ENCODE results near the gene DQX1.

The DQX1 gene

GRCh38 chr2:74530239-74531187 is 4.5 kb upstream of the DQX1 start:
- peak; percentile 42 for DNase-seq (ENCODE audit: low spot score)

DNA sequence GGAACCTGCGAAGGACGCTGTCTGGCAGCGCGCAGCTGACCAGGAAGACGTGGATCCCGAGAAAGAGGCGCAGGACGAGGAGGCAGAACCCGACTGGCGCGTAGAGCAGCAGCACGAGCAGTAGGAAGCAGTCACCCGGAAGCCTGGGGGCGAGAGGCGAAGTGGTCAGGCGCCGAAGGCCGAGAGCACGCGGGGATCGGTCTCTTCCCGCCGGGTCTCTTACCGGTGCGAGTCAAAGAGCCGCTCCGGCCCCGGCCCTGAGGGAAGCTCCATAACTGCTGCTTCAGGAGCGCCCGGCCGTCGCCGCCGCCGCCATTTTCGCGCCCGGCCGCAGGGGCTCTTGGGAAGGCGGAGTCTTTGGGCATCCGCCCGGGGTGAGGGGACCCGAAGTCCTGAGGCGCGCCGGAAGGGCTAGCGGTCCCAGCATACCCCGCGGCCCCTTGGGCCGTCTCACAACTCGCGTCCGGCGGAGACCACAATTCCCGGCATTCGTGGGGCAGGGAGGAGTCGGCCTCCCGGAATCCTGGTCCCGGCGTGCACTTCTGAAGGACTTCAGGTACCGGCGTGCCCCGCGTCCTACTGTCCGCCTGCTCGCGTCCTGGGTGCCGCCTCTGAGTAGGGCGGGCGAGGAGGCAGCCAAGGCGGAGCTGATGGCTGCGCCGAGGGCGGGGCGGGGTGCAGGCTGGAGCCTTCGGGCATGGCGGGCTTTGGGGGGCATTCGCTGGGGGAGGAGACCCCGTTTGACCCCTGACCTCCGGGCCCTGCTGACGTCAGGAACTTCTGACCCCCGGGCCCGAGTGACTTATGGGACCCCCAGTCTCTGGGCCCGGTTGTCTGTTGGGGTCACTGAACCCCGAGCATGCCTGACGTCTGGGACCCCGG is 3.6 kb upstream of the DQX1 start, which contains the start of the genes AUP1 and HTRA2:
Gene AUP1 (minus strand): TSS at position 350 of the 882 bp plus-strand sequence. CDS start 77 bp downstream, at position 273.
Gene HTRA2 (plus strand): TSS at position 577 of the 882 bp plus-strand sequence. CDS start 74 bp downstream, at position 651.
- DNase-seq (ENCODE audit: low spot score) = peak; percentile 95

DNA sequence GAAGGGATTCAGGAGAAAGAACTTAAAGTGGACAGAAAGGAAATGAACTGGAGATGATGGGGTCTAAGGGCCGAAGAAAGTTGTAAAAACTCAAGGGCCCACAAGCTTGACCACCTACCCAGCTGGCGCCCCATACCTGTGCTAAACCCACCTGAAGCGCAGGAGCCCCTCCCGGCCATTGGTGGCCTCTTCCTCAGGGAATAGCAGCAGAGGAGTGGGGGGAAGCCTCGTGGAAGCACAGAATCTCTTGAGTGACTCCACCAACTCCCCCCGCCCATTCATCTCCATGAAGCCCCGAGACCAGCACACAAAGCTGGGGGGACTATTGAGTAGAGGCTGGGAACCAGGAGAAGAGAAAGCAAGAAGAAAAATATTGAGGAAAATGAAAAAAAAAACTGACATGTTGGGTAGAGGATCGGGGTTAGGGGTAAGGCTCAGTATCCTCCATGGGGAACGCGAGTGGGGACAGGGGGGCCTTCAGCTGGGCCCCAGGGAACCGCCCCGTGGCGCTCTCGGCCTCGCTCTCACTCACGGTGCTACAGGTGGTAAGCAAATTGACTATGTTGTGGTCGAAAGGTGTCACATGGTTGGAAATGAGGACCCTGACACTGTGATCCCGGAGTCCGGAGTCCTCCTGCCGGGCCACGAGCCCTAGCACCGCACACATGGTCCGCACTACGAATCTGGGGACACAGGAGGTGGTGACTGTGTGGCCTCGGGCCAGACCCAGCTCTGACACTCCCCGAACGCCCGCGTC is 2.7 kb upstream of the DQX1 start:
- no peak for DNase-seq (ENCODE audit: low spot score)

GRCh38 chr2:74527741-74528140 is 1.7 kb upstream of the DQX1 start:
- DNase-seq (ENCODE audit: low spot score) = no peak

DNA sequence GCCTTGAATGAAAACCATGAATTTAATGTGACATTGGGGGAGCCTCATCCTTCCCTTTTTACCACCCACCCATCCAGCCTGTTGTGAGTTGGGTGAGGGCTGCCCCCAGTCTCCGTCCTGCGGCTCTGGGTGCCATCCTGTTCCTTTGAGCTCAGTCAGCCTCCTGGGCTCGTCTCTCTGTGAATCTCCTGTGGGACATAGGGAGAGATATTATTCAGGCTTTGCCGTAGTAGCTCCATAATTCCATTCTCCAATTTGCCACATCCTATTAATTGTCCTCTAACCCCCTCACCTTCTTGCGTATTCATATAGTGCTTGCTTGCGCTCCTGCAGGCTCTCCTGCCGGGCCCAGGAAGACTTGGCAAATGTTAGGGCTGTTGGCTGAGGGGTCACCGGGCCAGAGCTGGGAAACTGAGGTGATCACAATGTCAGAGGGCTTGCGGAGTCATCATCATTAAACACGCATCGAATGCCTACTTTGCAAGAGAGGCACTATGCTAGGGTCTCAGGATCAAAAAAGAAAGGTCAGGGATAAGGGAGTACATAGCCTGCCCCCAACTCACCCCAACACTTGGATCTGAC is 709 bp upstream of the DQX1 start:
- DNase-seq (ENCODE audit: low spot score) = no peak

DNA sequence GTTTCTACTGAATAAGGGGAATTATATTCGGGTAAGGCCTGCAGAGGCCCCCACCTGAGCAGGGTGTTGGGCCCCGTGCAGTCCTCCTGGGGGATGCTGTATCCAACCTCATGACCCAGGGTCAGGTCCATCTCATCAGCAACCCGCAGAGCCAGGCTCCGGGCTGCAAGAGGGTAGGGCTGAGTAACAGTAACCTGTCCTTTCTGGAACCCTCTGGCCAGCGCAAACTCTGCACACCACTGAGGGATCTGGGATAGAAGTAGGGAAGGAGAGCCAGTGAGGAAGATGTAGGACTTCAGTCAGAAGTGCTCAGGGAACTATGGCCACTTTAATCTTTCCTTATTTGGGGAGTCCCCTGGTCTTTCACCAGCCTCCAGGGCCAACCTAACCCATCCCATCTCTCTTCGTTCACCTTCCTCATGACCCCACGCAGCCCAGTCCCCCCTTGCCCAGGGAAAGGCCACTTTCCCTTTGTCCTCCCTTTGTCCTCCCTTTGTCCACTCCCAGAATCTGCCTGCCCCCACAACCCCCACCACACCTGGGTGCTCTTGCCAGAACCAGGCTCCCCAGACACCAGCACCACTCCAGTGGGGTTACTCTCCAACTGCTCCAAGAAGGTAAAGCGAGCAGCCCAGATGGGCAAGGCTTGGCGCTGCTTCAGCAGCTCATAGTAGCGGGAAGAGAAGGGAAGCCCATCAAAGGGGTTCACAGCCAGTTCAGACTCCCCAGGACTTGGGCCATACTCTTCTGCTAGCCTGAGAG is 895 bp downstream of the DQX1 start:
- DNase-seq (ENCODE audit: low spot score) = no peak

GRCh38 chr2:74524005-74524404 is 2.0 kb downstream of the DQX1 start:
- DNase-seq (ENCODE audit: low spot score) = no peak

GRCh38 chr2:74522516-74522915 is 3.5 kb downstream of the DQX1 start:
- DNase-seq (ENCODE audit: low spot score) = no peak

GRCh38 chr2:74516650-74517049 is 9.4 kb downstream of the DQX1 start:
- DNase-seq (ENCODE audit: low spot score) = no peak

DNA sequence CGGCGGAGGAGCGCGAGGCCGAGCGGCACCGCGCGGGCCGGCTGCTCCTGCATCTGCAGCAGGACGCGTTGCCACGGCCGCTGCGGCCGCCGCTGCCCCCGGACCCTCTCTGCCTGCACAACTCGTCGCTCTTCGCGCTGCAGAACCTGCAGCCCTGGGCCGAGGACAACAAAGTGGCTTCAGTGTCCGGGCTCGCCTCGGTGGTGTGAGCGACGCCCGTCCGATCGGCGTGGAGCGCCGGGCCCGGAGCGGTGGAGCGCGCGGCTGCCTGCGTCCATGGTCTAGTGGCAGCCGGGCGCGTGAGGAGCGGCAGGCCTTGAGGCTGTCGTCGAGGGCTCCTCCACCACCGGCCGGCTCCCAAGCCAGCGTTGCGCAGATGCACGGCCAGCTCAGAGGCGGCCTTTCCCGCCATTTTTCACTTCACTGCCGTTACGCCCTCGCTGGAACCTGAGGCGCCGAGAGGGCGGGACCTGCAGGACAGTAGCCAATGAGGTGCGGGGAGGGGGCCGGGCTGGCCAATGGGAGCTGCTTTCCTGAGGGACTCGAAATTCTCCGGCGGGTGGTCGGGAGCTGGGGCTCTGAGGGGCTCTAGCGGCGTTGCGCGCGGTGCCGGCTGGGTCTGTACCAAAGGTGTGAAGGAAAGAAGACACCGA is 9.9 kb downstream of the DQX1 start:
- DNase-seq (ENCODE audit: low spot score) = peak; percentile 23

DNA sequence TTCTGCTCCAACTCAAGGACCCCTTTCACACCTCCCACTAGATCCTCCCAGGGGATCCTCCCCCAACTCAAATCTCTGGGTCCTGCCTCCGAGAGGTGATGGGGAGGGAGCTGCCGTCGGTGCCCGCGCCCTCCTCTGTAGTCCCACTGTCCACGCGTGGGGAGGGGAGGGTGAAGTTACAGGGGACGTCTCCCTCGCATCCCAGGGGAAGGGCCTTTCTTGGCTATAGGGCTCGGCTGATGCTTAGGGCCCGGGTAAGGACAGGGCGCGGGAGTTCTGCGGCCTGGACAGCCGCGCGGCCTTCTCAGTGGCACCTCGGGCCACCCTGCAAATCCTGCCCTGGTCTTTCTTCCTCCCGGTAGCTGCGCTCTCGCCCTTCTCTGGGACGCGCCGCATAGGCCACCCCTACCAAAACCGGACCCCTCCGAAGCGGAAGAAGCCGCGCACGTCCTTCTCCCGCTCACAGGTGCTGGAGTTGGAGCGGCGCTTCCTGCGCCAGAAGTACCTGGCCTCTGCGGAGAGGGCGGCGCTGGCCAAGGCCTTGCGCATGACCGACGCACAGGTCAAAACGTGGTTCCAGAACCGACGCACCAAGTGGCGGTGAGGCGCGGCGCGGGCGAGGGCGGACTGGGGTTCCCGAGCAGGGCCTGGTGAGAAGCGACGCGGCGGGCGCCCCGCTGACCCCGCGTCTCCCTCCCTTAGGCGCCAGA is 10.6 kb downstream of the DQX1 start:
- DNase-seq (ENCODE audit: low spot score) = no peak

- no peak for DNase-seq (ENCODE audit: low spot score)
These were observed 11.4 kb downstream of the DQX1 start, which contains the start of gene TLX2 for GRCh38 chr2:74514368-74515270. Gene TLX2, plus strand, starts transcription at chr2:74514450. Its CDS starts 357 bp downstream, at chr2:74514807.

- DNase-seq (ENCODE audit: low spot score) = no peak
These were observed 12.2 kb downstream of the DQX1 start for GRCh38 chr2:74513605-74514367.

- no peak for DNase-seq (ENCODE audit: low spot score)
These were observed 13.1 kb downstream of the DQX1 start for GRCh38 chr2:74512744-74513604.

GRCh38 chr2:74511104-74511989 is 14.7 kb downstream of the DQX1 start:
- DNase-seq (ENCODE audit: low spot score) = no peak

DNA sequence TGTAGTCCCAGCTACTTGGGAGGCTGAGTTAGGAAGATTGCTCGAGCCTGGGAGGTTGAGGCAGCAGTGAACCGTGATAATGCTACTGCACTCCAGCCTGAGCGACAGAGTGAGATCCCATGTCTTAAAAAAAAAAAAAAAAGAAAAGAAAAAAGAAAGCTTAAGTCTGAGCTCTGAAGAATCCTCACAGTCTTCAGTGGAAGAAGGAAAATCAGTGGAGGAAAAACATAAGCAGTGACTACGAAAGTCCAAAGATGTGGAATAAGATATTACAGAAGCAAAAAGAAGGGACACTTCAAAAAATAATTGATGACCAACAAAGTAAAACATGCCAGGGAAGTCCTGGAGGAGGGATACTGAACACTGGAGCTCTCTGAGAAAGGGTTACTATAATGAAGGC is 15.8 kb downstream of the DQX1 start:
- DNase-seq (ENCODE audit: low spot score) = no peak

Measured in kidney capillary endothelial cell (primary cell).